Suprapubic skin (tissue), 4 donors: ENCODE data around the gene SPATS2. TPM values are rescaled to one million over a fixed set of nuclear protein-coding genes. Genes with fewer than 3 reads are reported as not detected.
"Not testable (repeated sequence)": the region's sequence is repeated elsewhere in the genome, so short reads cannot be mapped to it uniquely, and the experiment has no call there.

Experiments used
- DNase-seq, 2 donors: peaks; one replicate each; pipeline ENCODE4 v3.0.0-alpha.2; 2019; ENCODE audit warnings: low spot score in 2 of 2
- H3K27ac ChIP-seq: fragments of 200-600 bp; sonication (generic); one replicate; pipeline ENCODE4 v1.5.1; 2019
- H3K27me3 ChIP-seq: fragments of 200-600 bp; sonication (generic); one replicate; pipeline ENCODE4 v1.5.1; 2019
- H3K36me3 ChIP-seq: fragments of 200-600 bp; sonication (generic); one replicate; pipeline ENCODE4 v1.5.1; 2019
- H3K4me1 ChIP-seq: fragments of 200-600 bp; sonication (generic); one replicate; pipeline ENCODE4 v1.5.1; 2019
- H3K4me3 ChIP-seq: fragments of 200-600 bp; sonication (generic); one replicate; pipeline ENCODE4 v1.5.1; 2019; ENCODE audit warnings: mild to moderate bottlenecking
- H3K9me3 ChIP-seq: fragments of 200-600 bp; sonication (generic); one replicate; pipeline ENCODE4 v1.5.1; 2019
- EP300 ChIP-seq: sonication (generic); formaldehyde crosslinking; IDR thresholded peaks from one replicate; pipeline ENCODE4 v1.6.1; 2017; ENCODE audit warnings: antibody characterized with exemption
- POLR2A ChIP-seq, 2 donors: fragments of 450-650 bp; IDR thresholded peaks; one replicate each; pipeline ENCODE4 v1.6.1; 2017; ENCODE audit warnings: antibody characterized with exemption in 2 of 2, mild to moderate bottlenecking in 2 of 2, moderate library complexity in 2 of 2
- POLR2AphosphoS5 ChIP-seq, 3 donors: sonication (generic); formaldehyde crosslinking; IDR thresholded peaks; one replicate each; pipeline ENCODE4 v1.6.1; 2017; ENCODE audit warnings: antibody characterized with exemption in 3 of 3
- WGBS: methylation state at CpG from one replicate; pipeline ENCODE4 v1.1.5; 2018; 5-methylcytosine and 5-hydroxymethylcytosine counted together
- total RNA-seq, 4 donors: library from RNA; depleted of rRNA; stranded (reverse); fragments of >200 nt; gene quantifications; one replicate each; pipeline ENCODE4 v1.1.0, GENCODE V29; 2016
- TF ChIP-seq, protein P1 (sequence below), 2 donors: fragments of 200-600 bp in 1 of 2; fragments of 450-650 bp in 1 of 2; sonication (generic) in 1 of 2; IDR thresholded peaks; one replicate each; pipeline ENCODE4 v1.5.1; 2016 to 2019; ENCODE audit warnings: antibody characterized with exemption in 2 of 2, mild to moderate bottlenecking in 1 of 2, moderate library complexity in 1 of 2

Gene SPATS2
- 10 to 100 TPM; 22.7 to 42.6 (median 27.2) TPM for total RNA-seq

DNA sequence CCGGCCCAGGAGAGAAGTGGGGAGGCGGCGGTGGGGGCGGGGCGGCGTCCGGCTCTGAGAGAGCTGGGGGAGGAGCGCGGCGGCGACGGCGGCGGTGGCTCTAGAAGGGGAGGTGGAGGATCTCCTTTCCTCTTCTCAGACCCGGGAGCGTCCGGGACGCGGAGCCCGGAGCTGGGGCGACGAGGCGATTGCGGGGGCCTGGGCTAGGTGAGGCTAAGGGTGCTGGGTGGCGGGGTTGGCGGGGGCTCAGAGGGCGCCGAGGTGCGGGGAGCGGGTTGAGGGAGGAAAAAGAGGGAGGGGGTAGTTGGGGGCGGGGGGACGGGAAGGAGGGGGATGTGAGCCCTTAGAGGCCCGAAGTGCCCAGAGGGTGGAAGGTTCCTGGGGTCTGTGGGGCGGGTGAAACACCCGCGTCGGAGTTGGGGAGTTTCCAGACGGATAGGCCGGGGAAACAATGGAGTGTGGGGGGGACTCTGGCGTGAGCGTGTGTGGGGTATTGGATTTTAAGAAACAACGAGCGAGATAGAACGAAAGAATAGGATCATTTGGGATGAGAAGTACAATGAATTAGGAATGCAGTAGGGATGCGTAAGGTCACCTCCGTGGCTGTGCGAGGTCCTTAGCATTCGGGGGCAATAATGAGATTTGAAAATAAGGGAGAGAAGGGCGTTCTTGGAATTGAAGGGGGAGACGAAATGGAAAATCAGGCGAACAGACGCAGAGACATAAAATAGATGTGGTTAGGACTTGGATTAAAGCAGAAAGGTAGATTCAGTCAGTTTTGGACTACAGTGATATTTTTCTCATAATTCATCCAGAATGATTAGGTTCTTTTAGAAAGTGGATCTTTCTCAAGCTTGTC, at the start of gene SPATS2:
SPATS2 (plus strand) TSS at position 82 of the 859 bp plus-strand sequence. CDS start 93,551 bp downstream, outside the sequence.
- peak within 1 kb of the TSS; percentile 85 for H3K4me3 ChIP-seq
- peaks cover 46% of the 10 kb centered on the region for H3K4me1 ChIP-seq
- peak; percentile 96 for DNase-seq

GRCh38 chr12:49320411-49321103, 46.7 kb upstream of the SPATS2 start:
- WGBS, result 91% methylated on average over 9 of the region's 9 CpGs
- not testable (repeated sequence) for DNase-seq

More for the DNA sequence above, at the start of gene SPATS2:
- H3K27me3 ChIP-seq, result no peaks in the 10 kb centered on the region
- no peaks in the 10 kb centered on the region for H3K36me3 ChIP-seq
- peak within 1 kb of the TSS; percentile 98 for H3K27ac ChIP-seq
- no peak for TF ChIP-seq EP300
- 3% methylated on average over 35 of the region's 52 CpGs for WGBS
- H3K9me3 ChIP-seq, result no peaks in the 10 kb centered on the region

GRCh38 chr12:49322367-49322707, 44.9 kb upstream of the SPATS2 start:
- DNase-seq, result no peak
- Histone ChIP-seq H3K27me3 (no peaks in the 10 kb centered on the region), H3K4me3 (peak overlapping the region; percentile 78), H3K27ac (no peak overlapping the region), H3K4me1 (peaks cover 16% of the 10 kb centered on the region), H3K36me3 (no peaks in the 10 kb centered on the region), H3K9me3 (no peaks in the 10 kb centered on the region)
- TF ChIP-seq POLR2A (IDR thresholded peaks at IDR 0.05) (no peak), EP300 (no peak)
- TF ChIP-seq, protein P1, sequence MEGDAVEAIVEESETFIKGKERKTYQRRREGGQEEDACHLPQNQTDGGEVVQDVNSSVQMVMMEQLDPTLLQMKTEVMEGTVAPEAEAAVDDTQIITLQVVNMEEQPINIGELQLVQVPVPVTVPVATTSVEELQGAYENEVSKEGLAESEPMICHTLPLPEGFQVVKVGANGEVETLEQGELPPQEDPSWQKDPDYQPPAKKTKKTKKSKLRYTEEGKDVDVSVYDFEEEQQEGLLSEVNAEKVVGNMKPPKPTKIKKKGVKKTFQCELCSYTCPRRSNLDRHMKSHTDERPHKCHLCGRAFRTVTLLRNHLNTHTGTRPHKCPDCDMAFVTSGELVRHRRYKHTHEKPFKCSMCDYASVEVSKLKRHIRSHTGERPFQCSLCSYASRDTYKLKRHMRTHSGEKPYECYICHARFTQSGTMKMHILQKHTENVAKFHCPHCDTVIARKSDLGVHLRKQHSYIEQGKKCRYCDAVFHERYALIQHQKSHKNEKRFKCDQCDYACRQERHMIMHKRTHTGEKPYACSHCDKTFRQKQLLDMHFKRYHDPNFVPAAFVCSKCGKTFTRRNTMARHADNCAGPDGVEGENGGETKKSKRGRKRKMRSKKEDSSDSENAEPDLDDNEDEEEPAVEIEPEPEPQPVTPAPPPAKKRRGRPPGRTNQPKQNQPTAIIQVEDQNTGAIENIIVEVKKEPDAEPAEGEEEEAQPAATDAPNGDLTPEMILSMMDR (IDR thresholded peaks at IDR 0.05), result no peak
- 27% methylated on average over 12 of the region's 12 CpGs for WGBS

More at GRCh38 chr12:49320411-49321103, 46.7 kb upstream of the SPATS2 start:
- H3K27ac ChIP-seq, H3K36me3 ChIP-seq, H3K27me3 ChIP-seq, H3K4me3 ChIP-seq, H3K9me3 ChIP-seq: not testable (repeated sequence)
- peaks cover 16% of the 10 kb centered on the region for H3K4me1 ChIP-seq

- Histone ChIP-seq H3K27ac (peak within 1 kb of the TSS; percentile 56), H3K36me3 (no peaks in the 10 kb centered on the region), H3K27me3 (no peaks in the 10 kb centered on the region), H3K4me1 (peaks cover 16% of the 10 kb centered on the region), H3K4me3 (peak within 1 kb of the TSS; percentile 78), H3K9me3 (no peaks in the 10 kb centered on the region)
- peak; percentile 98 to 99 for DNase-seq
- no peak for TF ChIP-seq EP300
- TF ChIP-seq, protein P1 (IDR thresholded peaks at IDR 0.05), result no peak
- peak in 1 of 3 donors; percentile 18 for TF ChIP-seq POLR2AphosphoS5 (IDR thresholded peaks at IDR 0.05)
- no peak for TF ChIP-seq POLR2A (IDR thresholded peaks at IDR 0.05)
- 0% methylated on average over 43 of the region's 65 CpGs for WGBS
Observed at GRCh38 chr12:49322708-49323523, 44.3 kb upstream of the SPATS2 start, which contains the start of gene TROAP. TSS of gene TROAP (plus strand) at chr12:49323255. CDS start at chr12:49323609, 354 bp downstream.

GRCh38 chr12:49323524-49324097, 43.7 kb upstream of the SPATS2 start:
- TF ChIP-seq POLR2AphosphoS5 (IDR thresholded peaks at IDR 0.05) (no peak), POLR2A (IDR thresholded peaks at IDR 0.05) (no peak), EP300 (no peak)
- TF ChIP-seq, protein P1 (IDR thresholded peaks at IDR 0.05), result no peak
- no peak overlapping the region for H3K27ac ChIP-seq
- H3K9me3 ChIP-seq, result no peaks in the 10 kb centered on the region
- no peaks in the 10 kb centered on the region for H3K36me3 ChIP-seq
- H3K4me3 ChIP-seq, result peak overlapping the region; percentile 78
- DNase-seq, result no peak
- WGBS, result 16% methylated on average over 18 of the region's 19 CpGs
- H3K4me1 ChIP-seq, result peaks cover 16% of the 10 kb centered on the region
- no peaks in the 10 kb centered on the region for H3K27me3 ChIP-seq
